HG03342 (cell line): Measurements from ENCODE around the gene NLGN4Y.

Source experiments
- ATAC-seq: cut with Tn5 transposase; IDR thresholded peaks from one replicate; pipeline ENCODE4 v1.9.1; 2021; ENCODE audit warnings: mild to moderate bottlenecking, moderate library complexity; ENCODE audit not compliant: unreplicated experiment

NLGN4Y gene

GRCh38 chrY:14524272-14525231, at the start of gene NLGN4Y:
NLGN4Y (plus strand) TSS chrY:14524529; CDS start chrY:14622120, 97,591 bp downstream.
- no peak for ATAC-seq

DNA sequence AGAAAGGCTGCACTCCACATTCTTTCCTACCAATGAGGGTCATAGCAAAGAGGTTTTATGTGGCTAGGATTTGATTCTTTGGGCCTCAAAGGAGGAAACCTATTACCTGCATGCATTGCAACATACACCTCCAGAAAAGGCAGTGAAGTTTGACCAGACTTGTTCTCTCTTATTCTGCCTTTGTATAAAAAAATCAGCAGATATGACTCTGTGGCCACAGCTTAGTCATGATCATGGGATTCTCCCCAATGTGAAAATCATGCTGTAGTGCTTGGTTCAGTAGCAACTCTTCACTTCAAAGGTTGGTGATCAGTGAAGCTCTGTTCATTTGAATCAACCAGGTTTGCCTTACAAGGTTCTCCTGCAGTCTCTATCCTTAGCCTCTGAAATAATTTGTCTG, 38.4 kb upstream of the NLGN4Y start:
- ATAC-seq, result no peak

GRCh38 chrY:14490226-14490625, 34.1 kb upstream of the NLGN4Y start:
- no peak for ATAC-seq

DNA sequence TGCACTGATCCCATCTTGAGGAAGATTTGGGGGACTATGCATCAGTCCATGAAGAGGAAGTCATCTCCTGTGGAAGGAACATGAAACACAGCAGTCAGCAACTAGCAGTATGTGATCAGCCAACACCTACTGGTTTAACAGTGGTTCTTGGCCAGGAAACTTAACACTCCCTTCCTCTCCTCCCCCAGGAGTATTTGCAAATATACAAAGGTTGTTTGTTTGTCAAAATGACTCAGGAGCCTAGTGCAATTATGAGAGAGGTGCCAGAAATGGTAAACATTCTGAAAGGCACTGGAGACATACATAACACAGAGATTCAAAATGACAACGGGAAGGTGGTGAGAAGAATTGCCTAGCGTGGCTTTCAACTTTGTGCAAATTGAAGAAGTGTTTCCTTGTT, 26.3 kb upstream of the NLGN4Y start:
- no peak for ATAC-seq

DNA sequence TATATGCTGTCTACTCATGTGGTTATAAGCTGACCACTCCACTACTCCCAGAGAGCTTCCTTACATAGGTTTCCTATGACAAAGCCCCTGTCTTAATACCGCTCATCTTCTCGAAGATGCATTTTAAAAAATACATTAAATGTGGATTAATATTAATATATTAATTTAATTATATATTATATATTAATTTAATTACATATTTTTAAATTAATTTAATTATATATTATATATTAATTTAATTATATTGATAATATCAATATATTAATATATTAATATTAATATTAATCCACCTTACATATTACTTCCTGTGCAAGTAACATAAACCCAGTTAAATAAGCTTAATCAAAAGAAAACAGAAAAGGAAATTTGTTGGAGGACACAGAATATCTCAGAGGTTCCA, 19.7 kb upstream of the NLGN4Y start:
- ATAC-seq, result no peak

- ATAC-seq, result no peak
These were observed 1.9 kb upstream of the NLGN4Y start for GRCh38 chrY:14522379-14522950.

DNA sequence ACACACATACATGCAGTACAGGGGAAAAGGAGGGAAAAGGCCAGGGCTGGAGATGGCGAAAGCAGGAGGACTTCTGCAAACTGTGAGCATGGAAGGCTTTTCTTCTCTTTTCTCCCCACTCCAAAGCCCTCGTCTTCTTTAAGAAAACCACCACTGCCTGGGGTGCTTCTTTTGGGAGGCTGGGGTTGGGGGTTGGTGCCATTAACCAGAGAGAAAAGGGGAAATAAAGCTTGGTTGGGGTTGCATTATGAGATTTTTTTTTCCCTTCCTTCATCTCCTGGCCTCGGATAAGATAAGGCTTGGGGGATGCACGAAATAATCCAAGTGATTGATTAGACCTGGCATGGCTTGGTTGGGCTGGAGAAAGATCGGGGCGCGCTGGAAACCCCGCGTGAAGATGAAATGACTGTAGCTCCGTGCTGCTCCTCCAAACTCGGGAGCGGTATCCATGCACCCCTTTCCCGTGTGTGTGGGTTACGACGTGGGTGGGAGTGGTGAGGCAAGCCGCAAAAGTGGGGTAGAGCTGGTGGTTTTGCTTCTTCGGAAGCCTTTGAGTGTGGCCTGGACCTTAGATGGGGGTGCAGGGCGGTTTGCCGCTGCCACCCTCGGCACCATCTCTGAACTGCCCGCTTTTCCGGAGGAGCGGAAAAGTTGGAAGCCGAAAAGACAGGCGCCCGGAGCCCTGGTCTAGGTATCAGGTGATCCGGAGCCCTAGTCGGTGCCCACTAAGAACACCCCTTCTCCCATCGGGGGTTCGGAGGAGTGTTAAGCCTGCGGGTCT, 648 bp upstream of the NLGN4Y start:
- ATAC-seq, result no peak

DNA sequence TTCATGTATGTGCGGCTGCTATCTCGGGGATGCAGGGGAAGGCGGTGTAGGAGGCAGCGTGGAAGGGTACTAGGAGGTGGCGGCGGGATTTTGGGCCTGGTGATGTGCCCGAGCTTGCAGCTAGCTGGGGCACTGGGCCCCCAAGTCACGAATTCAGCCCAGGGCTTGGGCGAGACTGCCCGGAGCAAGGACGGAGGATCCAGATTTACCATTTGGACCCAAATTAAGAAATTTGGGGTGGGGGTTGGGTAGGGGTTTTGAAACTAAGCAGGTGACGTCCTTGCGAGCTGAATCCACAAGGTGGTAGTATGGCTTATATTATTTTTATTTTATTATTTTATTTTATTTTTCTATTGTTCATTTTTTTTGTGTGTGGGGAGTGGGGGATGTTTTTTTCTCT, 986 bp downstream of the NLGN4Y start:
- ATAC-seq, result no peak

GRCh38 chrY:14528361-14528760, 4.0 kb downstream of the NLGN4Y start:
- no peak for ATAC-seq

GRCh38 chrY:14536703-14537102, 12.4 kb downstream of the NLGN4Y start:
- ATAC-seq, result no peak

DNA sequence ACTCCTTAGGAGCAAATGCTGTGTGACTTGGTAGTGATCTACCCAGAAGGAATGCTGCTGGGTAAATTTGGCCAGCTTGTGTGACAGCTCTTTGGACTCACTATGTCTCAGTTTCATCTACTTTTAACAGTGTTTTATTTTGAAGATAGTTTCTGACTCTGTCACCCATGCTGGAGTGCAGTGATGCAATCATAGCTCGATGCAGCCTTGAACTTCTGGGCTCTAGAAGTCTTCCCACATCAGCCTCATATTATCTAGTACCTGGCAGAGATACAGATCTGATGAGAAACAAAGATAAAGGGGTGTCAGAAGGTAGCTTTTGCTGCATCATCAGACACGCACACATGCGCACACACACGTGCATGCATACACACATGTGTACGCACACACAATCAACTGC, 19.2 kb downstream of the NLGN4Y start:
- no peak for ATAC-seq

DNA sequence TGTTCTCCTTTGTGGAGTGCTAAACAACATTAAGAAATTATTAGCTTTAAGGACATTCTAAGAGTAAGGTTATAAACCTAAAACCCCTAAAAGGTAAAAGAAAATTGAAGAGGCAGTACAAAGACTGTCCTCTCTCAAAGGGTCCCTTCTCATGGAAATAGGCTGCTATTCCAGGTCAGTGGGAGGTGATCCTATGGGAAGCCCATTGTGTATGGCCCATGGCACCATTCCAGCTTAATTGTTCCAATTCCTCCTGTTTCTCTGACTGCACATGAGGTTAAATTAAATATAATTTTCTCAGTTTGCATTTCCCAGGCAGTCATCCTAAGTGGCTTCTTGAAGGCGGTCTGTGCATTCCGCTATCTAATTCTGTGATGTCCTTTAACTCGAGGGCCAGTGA, 57.0 kb downstream of the NLGN4Y start:
- ATAC-seq, result no peak

DNA sequence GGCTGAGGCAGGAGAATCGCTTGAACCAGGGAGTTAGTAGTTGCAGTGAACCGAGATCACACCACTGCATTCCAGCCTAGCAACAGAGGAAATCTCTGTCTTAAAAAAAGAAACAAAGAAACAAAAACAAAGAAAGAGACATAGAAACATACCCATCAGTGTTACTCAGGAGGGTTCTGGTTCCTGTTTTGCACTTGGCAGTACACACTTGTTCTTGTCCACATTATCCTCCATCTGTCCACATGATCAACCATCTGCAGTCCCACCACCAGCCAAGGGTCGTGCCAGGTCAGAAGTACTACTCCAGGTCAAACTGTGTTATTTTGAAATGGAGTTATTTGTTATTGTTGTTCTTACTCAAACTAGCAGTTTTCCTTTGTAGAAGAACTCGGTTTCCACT, 62.4 kb downstream of the NLGN4Y start:
- no peak for ATAC-seq

- ATAC-seq, result no peak
These were observed 77.0 kb downstream of the NLGN4Y start for GRCh38 chrY:14601372-14601771.

- ATAC-seq, result no peak
These were observed 93.3 kb downstream of the NLGN4Y start for GRCh38 chrY:14617625-14618024.

- no peak for ATAC-seq
These were observed 94.2 kb downstream of the NLGN4Y start for GRCh38 chrY:14618513-14618912.

DNA sequence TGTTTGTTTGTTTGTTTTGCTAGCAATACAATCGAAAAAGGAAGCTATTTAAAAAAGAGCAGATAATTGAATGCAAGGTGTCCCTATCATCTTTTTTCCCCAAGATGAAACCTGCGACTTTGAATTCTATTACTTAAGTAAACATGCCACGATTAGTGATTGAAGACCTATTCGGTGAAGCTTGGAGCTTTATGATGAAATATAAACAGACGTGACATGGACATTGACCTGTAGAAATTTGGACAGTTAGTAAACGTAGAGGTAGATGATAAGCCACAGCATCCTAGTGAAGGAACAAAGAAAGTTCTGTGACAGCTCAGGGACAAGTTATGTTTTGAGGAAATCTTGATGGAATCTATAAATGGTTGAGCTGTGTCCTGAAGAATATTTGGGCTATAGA, 103.9 kb downstream of the NLGN4Y start:
- ATAC-seq, result no peak

- ATAC-seq, result no peak
These were observed 107.3 kb downstream of the NLGN4Y start for GRCh38 chrY:14631676-14632075.

GRCh38 chrY:14633718-14634117, 109.4 kb downstream of the NLGN4Y start:
- no peak for ATAC-seq

GRCh38 chrY:14634954-14635353, 110.6 kb downstream of the NLGN4Y start:
- no peak for ATAC-seq

- no peak for ATAC-seq
These were observed 113.2 kb downstream of the NLGN4Y start for GRCh38 chrY:14637551-14637950.

- ATAC-seq, result no peak
These were observed 117.5 kb downstream of the NLGN4Y start for GRCh38 chrY:14641853-14642252.
